ENCODE measurements around the gene STK32C.
"Not testable (repeated sequence)": the region's sequence is repeated elsewhere in the genome, so short reads cannot be mapped to it uniquely, and the experiment has no call there.

The STK32C gene

GRCh38 chr10:132337854-132338253 lies 30.1 kb upstream of the STK32C start:
- DNase-seq (ENCODE audit: low read depth), result not testable (repeated sequence)

GRCh38 chr10:132336919-132337407 lies 29.2 kb upstream of the STK32C start:
- DNase-seq (ENCODE audit: low read depth), result no peak

- no peak for DNase-seq (ENCODE audit: low read depth)
These were observed 28.5 kb upstream of the STK32C start for GRCh38 chr10:132336064-132336746.

GRCh38 chr10:132335189-132336063 lies 27.7 kb upstream of the STK32C start:
- DNase-seq (ENCODE audit: low read depth), result no peak

DNA sequence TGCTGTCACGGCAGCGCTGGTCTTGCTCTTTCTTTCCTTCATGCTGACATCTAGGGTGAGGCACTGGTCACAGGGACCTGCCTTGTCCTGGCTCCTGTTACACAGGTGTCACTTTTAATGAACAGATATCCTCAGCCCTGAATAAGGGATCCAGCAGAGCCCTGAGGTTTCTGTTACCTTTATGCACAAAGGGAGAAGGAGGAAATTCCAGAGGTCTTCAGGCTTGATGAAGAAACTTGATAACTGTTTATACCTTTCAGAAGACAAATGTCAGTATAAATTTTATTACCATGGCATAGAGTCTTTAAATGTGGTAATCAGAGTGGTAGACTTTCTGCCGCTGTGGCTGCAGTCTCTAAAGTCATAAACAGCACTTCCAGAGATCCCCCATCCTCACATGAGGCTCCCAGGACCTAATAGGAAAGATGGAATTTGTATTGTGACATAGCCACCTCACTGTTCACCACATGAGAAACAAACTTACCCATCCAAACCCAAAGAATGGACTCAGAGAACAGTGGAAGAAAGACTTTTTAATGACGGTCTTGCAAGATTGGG lies 27.0 kb upstream of the STK32C start:
- DNase-seq (ENCODE audit: low read depth), result no peak

DNA sequence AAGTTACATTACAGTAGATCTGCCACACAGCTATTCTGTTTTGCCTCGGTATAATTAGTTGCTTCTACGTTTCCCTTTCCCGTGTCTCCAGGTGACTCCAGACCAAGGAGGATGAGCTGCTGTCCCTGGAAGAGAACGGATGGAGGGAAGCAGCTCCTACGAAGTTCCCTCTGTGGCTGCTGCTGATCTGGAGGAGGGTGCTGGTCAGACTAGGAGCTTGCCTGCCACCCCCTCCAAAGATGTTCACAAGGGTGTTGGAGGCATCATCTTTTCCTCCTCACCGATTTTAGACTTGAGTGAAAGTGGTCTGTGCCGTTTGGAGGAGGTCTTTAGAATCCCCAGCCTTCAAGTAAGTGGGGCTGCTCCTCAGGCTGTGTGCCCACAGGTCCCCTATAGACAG lies 25.6 kb upstream of the STK32C start:
- no peak for DNase-seq (ENCODE audit: low read depth)

- no peak for DNase-seq (ENCODE audit: low read depth)
These were observed 24.6 kb upstream of the STK32C start for GRCh38 chr10:132332433-132332754.

DNA sequence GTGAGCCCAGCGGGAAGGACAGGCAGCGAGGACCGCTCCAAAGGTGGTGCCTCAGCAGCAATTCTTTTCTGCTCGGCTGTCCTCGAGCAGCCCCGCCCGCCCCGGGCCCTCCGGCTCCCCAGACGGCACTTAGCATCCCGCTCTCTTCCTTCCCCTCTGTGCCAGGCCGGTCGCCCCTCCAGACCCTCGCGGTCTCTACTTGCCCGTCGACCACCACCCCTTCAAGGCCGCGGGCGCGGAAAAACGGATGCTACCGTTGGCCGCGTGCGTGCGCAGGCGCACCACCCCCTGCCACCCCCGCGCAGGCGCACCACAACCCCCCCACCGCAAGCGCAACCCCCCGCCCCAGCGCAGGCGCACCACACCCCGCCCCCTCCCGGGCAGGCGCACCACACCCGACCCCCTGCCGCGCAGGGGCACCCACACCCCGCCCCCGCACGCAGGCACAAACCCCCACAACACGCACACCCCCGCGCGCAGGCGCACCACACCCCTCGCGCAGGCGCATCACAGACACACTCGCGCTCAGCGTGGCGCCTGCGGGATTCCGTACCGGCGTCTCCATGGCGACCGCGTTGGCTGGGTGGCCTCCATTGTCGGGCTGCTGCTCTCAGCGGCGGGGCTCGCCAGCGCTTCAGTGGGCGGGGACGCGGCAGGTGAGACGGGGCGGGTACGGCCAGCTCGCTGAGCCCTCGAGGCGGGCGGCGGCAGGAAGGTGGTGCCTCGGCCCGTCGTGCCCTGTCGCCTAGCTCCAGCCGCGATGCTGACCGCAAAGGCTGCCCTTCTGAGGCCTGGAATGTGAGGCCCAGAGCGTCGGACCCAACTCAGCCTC lies 24.1 kb upstream of the STK32C start, which contains the start of gene LRRC27:
LRRC27 (plus strand) TSS at position 593 of the 832 bp plus-strand sequence. CDS start 1,332 bp downstream, outside the sequence.
- DNase-seq (ENCODE audit: low read depth), result peak; percentile 100

DNA sequence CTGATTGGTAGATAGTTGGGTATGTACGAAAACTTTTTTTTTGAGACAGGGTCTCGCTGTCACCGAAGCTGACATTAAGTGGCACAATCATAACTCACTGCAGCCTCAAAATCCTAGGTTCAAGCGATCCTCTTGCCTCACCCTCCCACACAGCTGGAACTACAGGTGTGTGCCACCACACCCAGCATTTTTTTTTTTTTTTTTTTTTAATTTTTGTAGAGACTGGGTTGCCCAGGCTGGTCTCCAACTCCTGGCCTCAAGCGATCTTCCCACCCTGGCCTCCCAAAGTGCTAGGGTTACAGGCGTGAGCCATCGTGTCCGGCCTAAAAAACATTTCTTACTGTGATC lies 22.7 kb upstream of the STK32C start:
- DNase-seq (ENCODE audit: low read depth), result no peak

DNA sequence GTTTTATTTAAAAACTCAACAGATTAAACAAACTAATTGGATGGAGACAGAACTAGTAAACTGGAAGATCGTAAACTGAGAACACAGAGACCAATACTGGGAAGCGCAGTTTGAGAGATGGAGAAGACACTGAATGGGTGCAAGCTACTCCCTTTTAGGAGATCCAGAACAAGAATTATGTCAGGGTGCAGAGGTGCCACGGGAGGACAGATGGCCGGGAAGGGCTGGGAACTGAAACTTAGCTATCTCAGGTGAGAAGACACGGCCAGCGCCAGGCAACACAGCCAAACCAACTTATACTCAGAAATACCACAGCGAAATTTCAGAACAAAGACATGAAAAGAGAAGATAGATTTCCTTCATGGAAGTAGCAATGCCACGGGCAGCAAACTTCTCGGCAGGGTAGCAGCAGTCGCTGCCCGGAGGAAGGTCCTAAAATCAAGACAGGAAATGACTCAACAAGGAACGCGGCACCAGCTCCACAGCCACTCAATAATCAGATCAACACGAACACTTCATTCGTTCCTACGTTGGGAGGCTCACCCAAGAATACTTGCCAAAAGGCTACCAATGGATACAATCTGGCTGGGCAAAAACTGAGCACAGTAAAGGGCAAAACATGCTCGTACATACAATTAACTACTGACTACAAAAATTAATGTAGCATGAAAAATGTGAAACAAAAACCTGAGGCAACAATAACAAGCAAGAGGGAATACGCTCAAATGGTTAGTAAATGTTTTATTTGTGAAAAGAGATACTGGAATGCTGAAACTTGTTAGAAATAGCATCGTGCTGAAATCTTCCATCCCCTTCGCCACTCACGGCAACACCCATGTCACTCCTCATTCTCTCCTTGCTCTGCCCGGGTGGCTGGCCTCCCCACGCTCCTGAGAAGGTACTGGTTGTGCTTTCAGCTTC lies 22.1 kb upstream of the STK32C start:
- DNase-seq (ENCODE audit: low read depth), result no peak

DNA sequence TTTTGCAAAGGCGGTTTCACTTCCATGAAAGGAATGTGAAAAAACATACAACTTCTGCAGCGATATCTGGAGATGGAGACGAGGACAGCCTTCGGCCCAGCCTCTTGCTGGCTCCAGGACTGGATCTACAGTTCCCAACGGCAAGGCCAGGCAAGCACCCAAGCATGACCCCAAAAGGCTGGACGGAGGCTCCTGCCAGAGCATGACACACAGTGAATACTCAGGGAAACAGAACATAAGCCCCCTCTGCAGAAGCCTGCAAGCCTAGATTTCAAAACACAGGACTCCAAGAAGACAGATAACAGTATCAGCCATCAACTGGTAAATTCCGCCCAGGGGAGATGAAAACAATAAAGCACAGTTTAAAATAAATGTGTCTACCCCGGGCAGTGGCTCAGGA lies 21.0 kb upstream of the STK32C start:
- no peak for DNase-seq (ENCODE audit: low read depth)

DNA sequence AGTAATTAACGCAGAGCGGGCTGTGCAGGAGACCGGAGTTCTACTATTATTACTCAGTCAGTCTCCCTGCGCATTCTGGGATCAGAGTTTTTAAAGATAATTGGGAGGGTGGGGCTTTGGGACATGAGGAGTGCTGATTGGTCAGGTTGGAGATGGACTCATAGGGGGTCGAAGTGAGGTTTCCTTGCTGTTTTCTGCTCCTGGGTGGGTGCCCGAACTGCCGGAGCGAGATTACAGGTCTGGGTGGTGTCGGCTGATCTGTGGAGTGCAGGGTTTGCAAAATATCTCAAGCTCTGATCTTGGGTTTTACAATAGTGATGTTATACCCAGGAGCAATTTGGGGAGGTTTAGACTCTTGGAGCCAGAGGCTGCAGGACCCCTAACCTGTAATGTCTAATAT lies 20.4 kb upstream of the STK32C start:
- no peak for DNase-seq (ENCODE audit: low read depth)

DNA sequence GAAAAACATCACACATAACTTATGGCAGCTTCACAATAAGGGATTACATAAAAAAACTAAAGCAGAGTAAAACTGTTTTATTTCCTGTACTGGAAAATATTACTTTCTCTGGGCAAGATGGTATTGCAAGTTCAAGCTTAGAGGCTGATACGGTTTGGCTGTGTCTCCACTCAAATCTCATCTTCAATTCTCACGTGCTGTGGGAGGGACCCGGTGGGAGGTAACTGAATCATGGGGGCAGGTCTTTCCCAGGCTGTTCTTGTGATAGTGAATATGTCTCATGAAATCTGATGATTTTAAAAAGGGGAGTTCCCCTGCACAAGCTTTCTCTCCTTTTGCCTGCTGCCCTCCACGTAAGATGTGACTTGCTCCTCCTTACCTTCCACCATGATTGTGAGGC lies 19.2 kb upstream of the STK32C start:
- no peak for DNase-seq (ENCODE audit: low read depth)

DNA sequence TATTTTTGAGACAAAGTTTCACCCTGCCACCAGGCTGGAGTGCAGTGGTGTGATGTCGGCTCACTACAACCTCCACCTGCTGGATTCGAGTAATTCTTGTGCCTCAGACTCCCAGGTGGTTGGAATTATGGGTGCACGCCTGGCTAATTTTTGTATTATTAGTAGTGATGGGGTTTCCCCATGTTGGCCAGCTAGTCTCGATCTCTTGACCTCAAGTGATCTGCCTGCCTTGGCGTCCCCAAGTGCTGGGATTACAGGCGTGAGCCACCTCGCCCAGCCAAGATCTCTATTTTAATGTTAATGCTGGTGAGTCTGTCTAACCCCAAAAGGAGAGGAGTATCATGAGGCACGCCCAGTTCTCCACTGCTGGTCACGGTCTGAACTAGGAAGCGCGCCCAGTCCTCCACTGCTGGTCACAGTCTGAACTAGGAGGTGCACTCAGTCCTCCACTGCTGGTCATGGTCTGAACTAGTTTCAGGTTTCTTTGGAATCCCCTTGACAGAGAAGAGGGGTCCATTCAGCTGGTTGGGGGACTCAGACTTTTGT lies 18.7 kb upstream of the STK32C start:
- no peak for DNase-seq (ENCODE audit: low read depth)

DNA sequence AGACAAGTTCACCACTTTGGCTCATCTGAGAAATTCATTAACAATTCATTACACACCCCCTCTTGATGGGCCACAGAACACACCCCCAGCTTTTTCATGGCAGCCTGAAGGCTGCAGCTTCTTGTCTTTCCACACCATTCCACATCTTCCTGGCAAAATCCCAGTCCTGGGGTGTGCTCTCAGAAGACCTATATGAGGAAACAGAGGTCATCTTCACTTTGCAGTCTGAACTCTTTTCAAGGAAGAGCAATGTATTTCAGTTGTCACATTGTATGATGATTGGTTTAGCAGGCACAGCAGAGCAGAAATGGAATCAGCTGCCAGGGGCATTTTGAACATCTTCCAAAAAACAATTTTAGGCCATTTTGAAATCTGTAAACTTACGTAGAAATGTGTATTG lies 16.4 kb upstream of the STK32C start:
- DNase-seq (ENCODE audit: low read depth), result no peak

GRCh38 chr10:132322586-132323048 lies 14.9 kb upstream of the STK32C start:
- DNase-seq (ENCODE audit: low read depth), result no peak

DNA sequence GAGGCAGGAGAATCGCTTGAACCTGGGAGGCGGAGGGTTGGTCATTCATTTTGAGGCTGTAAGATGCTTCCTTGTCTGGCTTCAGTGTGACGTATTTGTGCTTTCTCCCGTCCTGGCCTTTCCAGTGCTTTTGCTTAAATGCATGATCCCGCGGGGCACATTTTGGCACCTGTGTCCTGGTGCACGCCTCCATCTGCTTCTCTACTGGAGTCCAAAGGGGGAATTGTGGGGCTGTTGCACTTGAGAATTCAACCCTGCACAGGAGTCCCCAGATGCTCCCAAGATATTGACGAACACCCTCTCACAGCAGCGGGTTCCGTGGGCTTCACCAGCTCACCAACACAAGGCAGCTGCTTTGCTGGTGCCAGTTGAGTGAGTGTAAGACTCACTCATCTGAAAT lies 14.0 kb upstream of the STK32C start:
- DNase-seq (ENCODE audit: low read depth), result no peak

GRCh38 chr10:132320654-132321469 lies 13.1 kb upstream of the STK32C start:
- DNase-seq (ENCODE audit: low read depth), result no peak

DNA sequence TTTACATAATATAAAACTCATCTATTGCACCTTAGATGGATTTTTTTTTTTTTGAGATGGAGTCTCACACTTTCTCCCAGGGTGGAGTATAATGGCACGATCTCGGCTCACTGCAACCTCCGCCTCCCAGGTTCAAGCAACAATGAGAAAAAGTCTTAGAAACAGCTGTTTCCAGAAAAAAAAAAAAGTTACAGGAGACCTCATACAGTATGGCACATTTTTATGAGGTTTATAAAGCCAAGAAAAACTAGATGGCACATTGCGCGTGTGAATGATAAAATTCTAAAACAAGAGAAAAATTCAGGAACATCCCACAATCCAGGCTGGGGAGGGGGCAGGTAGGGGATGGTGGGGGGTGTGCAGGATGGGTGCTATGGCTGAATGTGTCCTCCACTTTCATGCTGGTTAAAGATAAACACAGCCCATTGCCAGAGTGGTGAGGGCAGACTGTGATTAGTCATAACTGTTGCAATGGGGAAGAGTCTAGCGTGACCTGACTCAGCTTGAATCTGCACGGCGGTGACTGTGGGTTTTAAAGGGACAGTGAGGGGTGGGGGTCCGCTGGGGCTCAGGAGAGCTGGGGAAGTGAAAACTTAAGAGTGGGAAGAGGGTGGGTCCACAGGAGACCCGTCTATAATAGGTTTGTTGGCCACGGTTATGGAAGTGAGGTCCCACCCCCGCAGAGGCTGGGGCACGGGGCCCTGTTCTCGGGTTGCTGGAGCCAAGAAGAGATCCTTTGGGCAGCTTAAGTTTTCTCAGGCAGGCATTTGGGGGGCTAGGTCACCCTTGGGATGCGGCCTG lies 12.3 kb upstream of the STK32C start:
- DNase-seq (ENCODE audit: low read depth), result no peak

All from activated T-helper 1 cell treated with Interleukin-2 at 50 U/mL for 16 hours (primary cell).